Measurements from ENCODE around the gene SLC2A10.

Gene SLC2A10

GRCh38 chr20:46704714-46705377 is 4.6 kb upstream of the SLC2A10 start:
- no peak for DNase-seq

GRCh38 chr20:46705378-46705729 is 4.1 kb upstream of the SLC2A10 start:
- no peak for DNase-seq

GRCh38 chr20:46706242-46706641 is 3.2 kb upstream of the SLC2A10 start:
- DNase-seq, result no peak

- no peak for DNase-seq
Measured at GRCh38 chr20:46708172-46708860, 1.1 kb upstream of the SLC2A10 start.

GRCh38 chr20:46709055-46709458 is 392 bp upstream of the SLC2A10 start:
- no peak for DNase-seq

- no peak for DNase-seq
Measured at GRCh38 chr20:46710153-46710913, 884 bp downstream of the SLC2A10 start.

GRCh38 chr20:46712056-46712636 is 2.7 kb downstream of the SLC2A10 start:
- DNase-seq, result no peak

- no peak for DNase-seq
Measured at GRCh38 chr20:46713957-46714834, 4.7 kb downstream of the SLC2A10 start.

GRCh38 chr20:46715292-46715756 is 5.9 kb downstream of the SLC2A10 start:
- DNase-seq, result no peak

- DNase-seq, result no peak
Measured at GRCh38 chr20:46717818-46718541, 8.5 kb downstream of the SLC2A10 start.

- DNase-seq, result no peak
Measured at GRCh38 chr20:46720019-46720418, 10.6 kb downstream of the SLC2A10 start.

GRCh38 chr20:46720776-46721425 is 11.5 kb downstream of the SLC2A10 start:
- no peak for DNase-seq

- DNase-seq, result no peak
Measured at GRCh38 chr20:46721476-46721875, 12.0 kb downstream of the SLC2A10 start.

- DNase-seq, result no peak
Measured at GRCh38 chr20:46722450-46722849, 13.0 kb downstream of the SLC2A10 start.

GRCh38 chr20:46723039-46723438 is 13.6 kb downstream of the SLC2A10 start:
- no peak for DNase-seq

GRCh38 chr20:46724343-46724959 is 15.0 kb downstream of the SLC2A10 start:
- no peak for DNase-seq

GRCh38 chr20:46725186-46726165 is 16.0 kb downstream of the SLC2A10 start:
- no peak for DNase-seq

GRCh38 chr20:46731770-46732169 is 22.3 kb downstream of the SLC2A10 start:
- DNase-seq, result no peak

- DNase-seq, result no peak
Measured at GRCh38 chr20:46735436-46735835, 26.0 kb downstream of the SLC2A10 start.

Measured in activated naive CD4-positive, alpha-beta T cell treated with Interleukin-2 at 50 U/mL for 16 hours (primary cell).